OCI-LY7 (cell line): Measurements from ENCODE around the gene KANSL1. TPM values are rescaled to one million over a fixed set of nuclear protein-coding genes. Genes with fewer than 3 reads are reported as not detected.
"Not testable (repeated sequence)": the region's sequence is repeated elsewhere in the genome, so short reads cannot be mapped to it uniquely, and the experiment has no call there.

Experiments used
- Bru-seq: library from RNA; stranded (reverse); fragments of 400-500 nt; gene quantifications from one replicate; lab custom pipeline; 2021; lab: Mats Ljungman, UMichigan
- BruChase-seq, 2 experiments: library from RNA; stranded (reverse); fragments of 400-500 nt; gene quantifications; one replicate each; lab custom pipeline; 2021; lab: Mats Ljungman, UMichigan
- BruUV-seq: library from RNA; stranded (reverse); fragments of 400-500 nt; replicated peaks from 2 replicates; lab custom pipeline; 2021; lab: Mats Ljungman, UMichigan
- CTCF ChIA-PET: fragments of 300-600 bp; sonication (Branson Sonifier 250); formaldehyde crosslinking; loops from one replicate; lab custom pipeline; 2022; ENCODE audit warnings: antibody characterized with exemption; ENCODE audit not compliant: unreplicated experiment; lab: Charles Lee
- POLR2A ChIA-PET: fragments of 300-600 bp; sonication (Branson Sonifier 250); formaldehyde crosslinking; loops from one replicate; lab custom pipeline; 2022; ENCODE audit warnings: antibody characterized with exemption; lab: Charles Lee
- DNase-seq: peaks from one replicate; pipeline ENCODE4 v3.0.0-alpha.2; 2015; ENCODE audit warnings: low spot score
- H2AFZ ChIP-seq: fragments of 200-600 bp; sonication (generic), shearing (Covaris generic); 2 replicates; pipeline ENCODE4 v1.6.1; 2014; ENCODE audit warnings: mild to moderate bottlenecking, antibody characterized with exemption, low read length, moderate library complexity
- H3K27ac ChIP-seq: fragments of 200-600 bp; sonication (generic); 2 replicates; pipeline ENCODE4 v1.5.1; 2014; ENCODE audit warnings: mixed run types, low read depth, mild to moderate bottlenecking, moderate library complexity, low read length, inconsistent platforms; ENCODE audit not compliant: poor library complexity, severe bottlenecking
- H3K36me3 ChIP-seq: fragments of 200-600 bp; sonication (generic); 2 replicates; pipeline ENCODE4 v1.6.1; 2014; ENCODE audit warnings: mild to moderate bottlenecking, antibody characterized with exemption, low read length, moderate library complexity, mixed read lengths; ENCODE audit not compliant: insufficient read depth
- H3K4me1 ChIP-seq: fragments of 200-600 bp; sonication (generic); 2 replicates; pipeline ENCODE4 v1.5.1; 2014; ENCODE audit warnings: mild to moderate bottlenecking, low read length; ENCODE audit not compliant: insufficient read depth, poor library complexity, severe bottlenecking
- H3K4me2 ChIP-seq: fragments of 200-600 bp; sonication (generic); 2 replicates; pipeline ENCODE4 v1.6.1; 2014; ENCODE audit warnings: mild to moderate bottlenecking, low read length
- H3K4me3 ChIP-seq: fragments of 200-600 bp; sonication (generic); 2 replicates; pipeline ENCODE4 v1.5.1; 2014; ENCODE audit warnings: mild to moderate bottlenecking, low read depth, low read length; ENCODE audit not compliant: poor library complexity, severe bottlenecking
- H3K79me2 ChIP-seq: fragments of 200-600 bp; sonication (generic); 2 replicates; pipeline ENCODE4 v1.6.1; 2016; ENCODE audit warnings: low read depth, mild to moderate bottlenecking, low read length, moderate library complexity, mixed read lengths; ENCODE audit not compliant: insufficient read depth
- H3K9me2 ChIP-seq: fragments of 200-600 bp; sonication (generic); 2 replicates; pipeline ENCODE4 v1.6.1; 2016; ENCODE audit warnings: mild to moderate bottlenecking, low read length, mixed read lengths; ENCODE audit not compliant: insufficient read depth
- H3K9me3 ChIP-seq: fragments of 200-600 bp; sonication (generic); 2 replicates; pipeline ENCODE4 v1.6.1; 2014; ENCODE audit warnings: mild to moderate bottlenecking, mixed run types, low read length, mixed read lengths
- H4K20me1 ChIP-seq: fragments of 200-600 bp; sonication (generic); 2 replicates; pipeline ENCODE4 v1.6.1; 2014; ENCODE audit warnings: mild to moderate bottlenecking, antibody characterized with exemption, low read length, moderate library complexity, mixed read lengths; ENCODE audit not compliant: insufficient read depth
- CTCF ChIP-seq: fragments of 200-600 bp; sonication (generic); conservative IDR thresholded peaks from 2 replicates; pipeline ENCODE4 v1.5.1; 2014; ENCODE audit warnings: mild to moderate bottlenecking, antibody characterized with exemption, low read length, moderate library complexity, mixed read lengths
- EZH2phosphoT487 ChIP-seq: fragments of 200-600 bp; sonication (generic); IDR thresholded peaks from 2 replicates; pipeline ENCODE4 v1.6.1; 2018; ENCODE audit warnings: low read depth, borderline replicate concordance, mild to moderate bottlenecking, mixed run types, antibody characterized with exemption, low read length, moderate library complexity, mixed read lengths
- intact Hi-C: fragments of 100-400 bp; cut with micrococcal nuclease; formaldehyde crosslinking; loops from one replicate; pipeline ENCODE4 v1.10.0; 2022; ENCODE audit not compliant: unreplicated experiment
- long read RNA-seq: library from polyadenylated mRNA; stranded (forward); transcript quantifications from one replicate; pipeline ENCODE4 v2.0.0, GENCODE V29; 2022
- total RNA-seq, 2 experiments: library from RNA; depleted of rRNA in 1 of 2; stranded (reverse); fragments of >200 nt in 1 of 2; shearing (Covaris generic) in 1 of 2; gene quantifications; 2 replicates each; pipeline ENCODE4 v1.2.3, GENCODE V29; 2014 to 2022

Gene KANSL1
- total RNA-seq (2014; rRNA removed; shearing (Covaris generic)) (92.1 and 96.9 TPM in 2 replicates), total RNA-seq (2022) (129 and 130 TPM in 2 replicates), Bru-seq, nascent RNA (percentile 96 among the genes with signal in this experiment), BruChase-seq, experiment 1, labeled RNA remaining after a 6-hour chase (percentile 95 among the genes with signal in this experiment), BruChase-seq, experiment 2, labeled RNA remaining after a 2-hour chase (percentile 93 among the genes with signal in this experiment)
- long read RNA-seq, full-length matches to known transcripts: 7 of 49 reads
- long read RNA-seq, partial matches to known transcripts: 8 of 49 reads
- long read RNA-seq, other reads (novel, unspliced or antisense): 34 of 49 reads

- ChIA-PET CTCF (interaction anchor here (0.6 to 1.1 kb wide), 7 partner anchors 20 to 641 kb away, joined by 3 to 12 read pairs (median 5); no protein-coding TSS in a partner anchor), POLR2A (interaction anchor here (0.5 to 0.7 kb wide), 2 partner anchors 26 to 39 kb away, joined by 3 to 4 read pairs; no protein-coding TSS in a partner anchor)
- Histone ChIP-seq H3K9me2 (no peaks in the 10 kb centered on the region), H3K9me3 (peaks cover 6% of the 10 kb centered on the region; the same call in 1 of the 2 replicates), H3K36me3 (peaks cover 42% of the 10 kb centered on the region), H3K27ac (peak within 1 kb of the TSS; percentile 84), H4K20me1 (peaks cover 25% of the 10 kb centered on the region), H3K4me1 (peaks cover 47% of the 10 kb centered on the region), H3K4me2 (peak within 1 kb of the TSS; percentile 95), H3K4me3 (peak within 1 kb of the TSS; percentile 74), H2AFZ (peak within 1 kb of the TSS; percentile 69), H3K79me2 (peaks cover 84% of the 10 kb centered on the region)
- DNase-seq: peak; percentile 96
- intact Hi-C loops: loop anchor here (2.0 to 5.0 kb wide), 2 partner anchors 54 to 146 kb away; no protein-coding TSS in a partner anchor
- TF ChIP-seq CTCF (peak; percentile 52), EZH2phosphoT487 (no peak)
- BruUV-seq: no TSS peak
These were observed at the start of gene KANSL1 for GRCh38 chr17:46193151-46193625. Gene KANSL1 (minus strand): TSS chr17:46193429. CDS start chr17:46172143, 21,286 bp downstream.

GRCh38 chr17:46231359-46231758 lies 38.1 kb upstream of the KANSL1 start:
- DNase-seq, H4K20me1 ChIP-seq, H3K79me2 ChIP-seq, H3K4me3 ChIP-seq, H3K9me3 ChIP-seq, H3K27ac ChIP-seq, CTCF ChIA-PET, H3K9me2 ChIP-seq, H3K36me3 ChIP-seq, POLR2A ChIA-PET, BruUV-seq, H2AFZ ChIP-seq, H3K4me1 ChIP-seq, H3K4me2 ChIP-seq, intact Hi-C loops: not testable (repeated sequence)

- peak; percentile 95 for DNase-seq
- peak overlapping the region; percentile 88 for H2AFZ ChIP-seq
- peak overlapping the region; percentile 73 for H3K4me3 ChIP-seq
- H3K4me1 ChIP-seq, BruUV-seq, H3K27ac ChIP-seq, CTCF ChIA-PET, H3K36me3 ChIP-seq, H3K9me3 ChIP-seq, POLR2A ChIA-PET, H3K79me2 ChIP-seq, intact Hi-C loops, H4K20me1 ChIP-seq, H3K9me2 ChIP-seq: not testable (repeated sequence)
- peak overlapping the region; percentile 78 for H3K4me2 ChIP-seq
These were observed 32.1 kb upstream of the KANSL1 start for GRCh38 chr17:46225274-46225794.

- BruUV-seq, H2AFZ ChIP-seq, intact Hi-C loops, H3K36me3 ChIP-seq, H3K4me1 ChIP-seq, CTCF ChIA-PET, H3K27ac ChIP-seq, H3K9me2 ChIP-seq, H3K79me2 ChIP-seq, H3K9me3 ChIP-seq, POLR2A ChIA-PET, DNase-seq, H4K20me1 ChIP-seq: not testable (repeated sequence)
- peak overlapping the region; percentile 73 for H3K4me3 ChIP-seq
- 0 out of 2 replicates have a peak overlapping the region, but pooled peaks have one; percentile 33 for H3K4me2 ChIP-seq
These were observed 31.6 kb upstream of the KANSL1 start for GRCh38 chr17:46224864-46225263.

- POLR2A ChIA-PET: not testable (repeated sequence)
These were observed 29.8 kb upstream of the KANSL1 start for GRCh38 chr17:46223041-46223440.

More at GRCh38 chr17:46223041-46223440, 29.8 kb upstream of the KANSL1 start:
- H3K4me2 ChIP-seq, H3K9me3 ChIP-seq, intact Hi-C loops, CTCF ChIA-PET, H3K9me2 ChIP-seq, H3K27ac ChIP-seq, DNase-seq, H3K4me1 ChIP-seq, H3K4me3 ChIP-seq, H4K20me1 ChIP-seq, H3K79me2 ChIP-seq, H2AFZ ChIP-seq: not testable (repeated sequence)
- BruUV-seq: TSS peak; percentile 70
- H3K36me3 ChIP-seq: peaks cover 22% of the 10 kb centered on the region
